Stimulated activated memory B cell treated with anti-CD40 and anti-IgM and Interleukin-4, amounts not matched to agents 10 μg/mL and 1 μg/mL and 100 μg/mL, for 72 hours (primary cell): Measurements from ENCODE around the gene S100A13.
"Not testable (repeated sequence)": the region's sequence is repeated elsewhere in the genome, so short reads cannot be mapped to it uniquely, and the experiment has no call there.

Experiments used
- ATAC-seq: fragments of 150-1000 bp; cut with Tn5 transposase; 2 replicates; pipeline ENCODE4 v1.10.0; 2021
- H3K27ac Mint-ChIP-seq: one replicate; pipeline ENCODE4 v1.8.0; 2022; ENCODE audit warnings: mild to moderate bottlenecking, mixed read lengths
- H3K27me3 Mint-ChIP-seq: one replicate; pipeline ENCODE4 v1.8.0; 2022; ENCODE audit warnings: mixed read lengths
- H3K36me3 Mint-ChIP-seq: one replicate; pipeline ENCODE4 v1.8.0; 2022; ENCODE audit warnings: mixed read lengths
- H3K4me1 Mint-ChIP-seq: one replicate; pipeline ENCODE4 v1.8.0; 2022; ENCODE audit warnings: mixed read lengths
- H3K4me3 Mint-ChIP-seq: one replicate; pipeline ENCODE4 v1.8.0; 2022; ENCODE audit warnings: mild to moderate bottlenecking, moderate library complexity, mixed read lengths
- H3K9me3 Mint-ChIP-seq: one replicate; pipeline ENCODE4 v1.8.0; 2022; ENCODE audit warnings: mixed read lengths

Gene S100A13

GRCh38 chr1:153655333-153655732 is 28.0 kb upstream of the S100A13 start:
- H3K4me1 Mint-ChIP-seq = peaks cover 20% of the 10 kb centered on the region
- no peaks in the 10 kb centered on the region for H3K27me3 Mint-ChIP-seq
- ATAC-seq = no peak
- H3K36me3 Mint-ChIP-seq = no peaks in the 10 kb centered on the region
- no peak overlapping the region for H3K27ac Mint-ChIP-seq
- no peaks in the 10 kb centered on the region for H3K9me3 Mint-ChIP-seq
- no peak overlapping the region for H3K4me3 Mint-ChIP-seq

- Mint-ChIP-seq H3K9me3 (no peaks in the 10 kb centered on the region), H3K27ac (no peak overlapping the region), H3K27me3 (no peaks in the 10 kb centered on the region), H3K4me3 (no peak overlapping the region), H3K4me1 (peaks cover 6% of the 10 kb centered on the region), H3K36me3 (no peaks in the 10 kb centered on the region)
- no peak for ATAC-seq
Observed at GRCh38 chr1:153652805-153653500, 25.6 kb upstream of the S100A13 start.

- no peak for ATAC-seq
- Mint-ChIP-seq H3K27ac (no peak overlapping the region), H3K9me3 (no peaks in the 10 kb centered on the region), H3K4me3 (no peak overlapping the region), H3K36me3 (peaks cover 8% of the 10 kb centered on the region), H3K4me1 (peaks cover 13% of the 10 kb centered on the region), H3K27me3 (no peaks in the 10 kb centered on the region)
Observed at GRCh38 chr1:153651771-153652170, 24.5 kb upstream of the S100A13 start.

- Mint-ChIP-seq H3K4me3 (no peak overlapping the region), H3K27me3 (no peaks in the 10 kb centered on the region), H3K36me3 (peaks cover 27% of the 10 kb centered on the region), H3K27ac (peak overlapping the region; percentile 23), H3K9me3 (no peaks in the 10 kb centered on the region), H3K4me1 (peaks cover 23% of the 10 kb centered on the region)
- ATAC-seq = no peak
Observed at GRCh38 chr1:153649863-153650235, 22.5 kb upstream of the S100A13 start.

GRCh38 chr1:153649137-153649862 is 22.0 kb upstream of the S100A13 start:
- no peak overlapping the region for H3K4me3 Mint-ChIP-seq
- peaks cover 23% of the 10 kb centered on the region for H3K4me1 Mint-ChIP-seq
- H3K9me3 Mint-ChIP-seq = no peaks in the 10 kb centered on the region
- no peaks in the 10 kb centered on the region for H3K27me3 Mint-ChIP-seq
- peaks cover 32% of the 10 kb centered on the region for H3K36me3 Mint-ChIP-seq
- H3K27ac Mint-ChIP-seq = peak overlapping the region; percentile 23
- no peak for ATAC-seq

GRCh38 chr1:153648000-153648643 is 20.8 kb upstream of the S100A13 start:
- Mint-ChIP-seq H3K9me3 (no peaks in the 10 kb centered on the region), H3K27ac (peak overlapping the region; percentile 48), H3K4me3 (no peak overlapping the region), H3K4me1 (peaks cover 34% of the 10 kb centered on the region), H3K27me3 (no peaks in the 10 kb centered on the region), H3K36me3 (peaks cover 44% of the 10 kb centered on the region)
- no peak for ATAC-seq

GRCh38 chr1:153647346-153647714 is 20.0 kb upstream of the S100A13 start:
- peaks cover 51% of the 10 kb centered on the region for H3K36me3 Mint-ChIP-seq

GRCh38 chr1:153646672-153647345 is 19.5 kb upstream of the S100A13 start:
- Mint-ChIP-seq H3K27ac (peak overlapping the region; percentile 48), H3K4me3 (no peak overlapping the region), H3K27me3 (no peaks in the 10 kb centered on the region), H3K4me1 (peaks cover 38% of the 10 kb centered on the region), H3K9me3 (no peaks in the 10 kb centered on the region), H3K36me3 (peaks cover 56% of the 10 kb centered on the region)
- no peak for ATAC-seq

More at GRCh38 chr1:153647346-153647714, 20.0 kb upstream of the S100A13 start:
- Mint-ChIP-seq H3K4me1 (peaks cover 38% of the 10 kb centered on the region), H3K9me3 (no peaks in the 10 kb centered on the region), H3K27ac (peak overlapping the region; percentile 48), H3K4me3 (no peak overlapping the region), H3K27me3 (no peaks in the 10 kb centered on the region)
- no peak for ATAC-seq

- H3K27ac Mint-ChIP-seq = peak overlapping the region; percentile 2
- H3K4me1 Mint-ChIP-seq = peaks cover 32% of the 10 kb centered on the region
- peaks cover 63% of the 10 kb centered on the region for H3K36me3 Mint-ChIP-seq
- H3K4me3 Mint-ChIP-seq = no peak overlapping the region
- H3K9me3 Mint-ChIP-seq = no peaks in the 10 kb centered on the region
- no peak for ATAC-seq
- no peaks in the 10 kb centered on the region for H3K27me3 Mint-ChIP-seq
Observed at GRCh38 chr1:153643816-153644215, 16.5 kb upstream of the S100A13 start.

GRCh38 chr1:153643100-153643499 is 15.8 kb upstream of the S100A13 start:
- Mint-ChIP-seq H3K27me3 (no peaks in the 10 kb centered on the region), H3K4me1 (peaks cover 33% of the 10 kb centered on the region), H3K9me3 (no peaks in the 10 kb centered on the region), H3K36me3 (peaks cover 66% of the 10 kb centered on the region), H3K4me3 (no peak overlapping the region), H3K27ac (peak overlapping the region; percentile 2)
- no peak for ATAC-seq

- H3K4me3 Mint-ChIP-seq = no peak overlapping the region
- no peak overlapping the region for H3K27ac Mint-ChIP-seq
- H3K27me3 Mint-ChIP-seq = no peaks in the 10 kb centered on the region
- no peaks in the 10 kb centered on the region for H3K9me3 Mint-ChIP-seq
- H3K4me1 Mint-ChIP-seq = peaks cover 36% of the 10 kb centered on the region
- no peak for ATAC-seq
- peaks cover 70% of the 10 kb centered on the region for H3K36me3 Mint-ChIP-seq
Observed at GRCh38 chr1:153642161-153642560, 14.9 kb upstream of the S100A13 start.

- Mint-ChIP-seq H3K9me3 (no peaks in the 10 kb centered on the region), H3K27me3 (no peaks in the 10 kb centered on the region), H3K4me1 (peaks cover 38% of the 10 kb centered on the region), H3K4me3 (no peak overlapping the region), H3K36me3 (peaks cover 64% of the 10 kb centered on the region), H3K27ac (no peak overlapping the region)
- ATAC-seq = no peak
Observed at GRCh38 chr1:153640861-153641260, 13.6 kb upstream of the S100A13 start.

GRCh38 chr1:153640213-153640612 is 12.9 kb upstream of the S100A13 start:
- not testable (repeated sequence) for H3K27me3 Mint-ChIP-seq, H3K27ac Mint-ChIP-seq, H3K4me3 Mint-ChIP-seq, ATAC-seq, H3K9me3 Mint-ChIP-seq
- Mint-ChIP-seq H3K36me3 (peaks cover 58% of the 10 kb centered on the region), H3K4me1 (peaks cover 36% of the 10 kb centered on the region)

GRCh38 chr1:153639280-153639679 is 12.0 kb upstream of the S100A13 start:
- Mint-ChIP-seq H3K36me3 (peaks cover 52% of the 10 kb centered on the region), H3K9me3 (no peaks in the 10 kb centered on the region), H3K4me1 (peaks cover 36% of the 10 kb centered on the region), H3K27ac (no peak overlapping the region), H3K27me3 (no peaks in the 10 kb centered on the region), H3K4me3 (no peak overlapping the region)
- no peak for ATAC-seq

GRCh38 chr1:153638261-153638660 is 11.0 kb upstream of the S100A13 start:
- H3K4me3 Mint-ChIP-seq = no peak overlapping the region
- no peaks in the 10 kb centered on the region for H3K27me3 Mint-ChIP-seq
- H3K27ac Mint-ChIP-seq = peak overlapping the region; percentile 5
- peaks cover 31% of the 10 kb centered on the region for H3K4me1 Mint-ChIP-seq
- H3K36me3 Mint-ChIP-seq = peaks cover 47% of the 10 kb centered on the region
- peaks cover 1% of the 10 kb centered on the region for H3K9me3 Mint-ChIP-seq
- no peak for ATAC-seq
